Measurements from ENCODE around the gene TSN.

DNA sequence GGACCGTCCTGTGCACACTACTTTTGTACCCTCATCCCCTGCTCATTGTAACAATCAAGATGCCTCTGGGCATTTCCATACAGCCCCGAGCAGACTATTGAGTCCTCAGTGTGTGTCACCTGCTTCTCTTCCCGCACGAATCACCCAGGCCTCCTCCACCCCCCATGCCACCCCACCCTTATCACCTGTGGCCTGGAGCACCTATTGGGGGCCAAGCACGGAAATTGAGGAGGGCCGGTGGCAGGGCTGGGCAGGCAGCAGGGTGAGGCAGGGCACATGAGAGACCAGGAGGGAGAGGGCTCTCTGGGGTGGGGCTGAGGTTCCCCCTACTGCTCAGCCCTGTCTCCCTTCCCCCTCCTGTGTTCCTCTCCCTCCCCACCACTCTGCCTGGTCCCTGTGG, 14.5 kb upstream of the TSN start:
- TF ChIP-seq, protein P1, sequence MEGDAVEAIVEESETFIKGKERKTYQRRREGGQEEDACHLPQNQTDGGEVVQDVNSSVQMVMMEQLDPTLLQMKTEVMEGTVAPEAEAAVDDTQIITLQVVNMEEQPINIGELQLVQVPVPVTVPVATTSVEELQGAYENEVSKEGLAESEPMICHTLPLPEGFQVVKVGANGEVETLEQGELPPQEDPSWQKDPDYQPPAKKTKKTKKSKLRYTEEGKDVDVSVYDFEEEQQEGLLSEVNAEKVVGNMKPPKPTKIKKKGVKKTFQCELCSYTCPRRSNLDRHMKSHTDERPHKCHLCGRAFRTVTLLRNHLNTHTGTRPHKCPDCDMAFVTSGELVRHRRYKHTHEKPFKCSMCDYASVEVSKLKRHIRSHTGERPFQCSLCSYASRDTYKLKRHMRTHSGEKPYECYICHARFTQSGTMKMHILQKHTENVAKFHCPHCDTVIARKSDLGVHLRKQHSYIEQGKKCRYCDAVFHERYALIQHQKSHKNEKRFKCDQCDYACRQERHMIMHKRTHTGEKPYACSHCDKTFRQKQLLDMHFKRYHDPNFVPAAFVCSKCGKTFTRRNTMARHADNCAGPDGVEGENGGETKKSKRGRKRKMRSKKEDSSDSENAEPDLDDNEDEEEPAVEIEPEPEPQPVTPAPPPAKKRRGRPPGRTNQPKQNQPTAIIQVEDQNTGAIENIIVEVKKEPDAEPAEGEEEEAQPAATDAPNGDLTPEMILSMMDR (IDR thresholded peaks at IDR 0.05) = no peak
- no peak for TF ChIP-seq POLR2A (IDR thresholded peaks at IDR 0.05)
